Measurements from ENCODE around the gene CLDN1. TPM values are rescaled to one million over a fixed set of nuclear protein-coding genes. Genes with fewer than 3 reads are reported as not detected.

CLDN1 gene
- total and polyA plus RNA-seq, 10 of the 15 experiments (the other 5 are each of a cell fraction or from before 2014, with no cell fraction given): 3.4 to 22.8 (median 8.5) TPM

- TF ChIP-seq SUZ12 (IDR thresholded peaks at IDR 0.05; ENCODE audit: unreplicated experiment) (no peak), HCFC1 (IDR thresholded peaks at IDR 0.05; ENCODE audit: low read length) (no peak), RCOR1 (conservative IDR thresholded peaks at IDR 0.05; ENCODE audit: low read depth, low read length) (no peak), SIN3A (IDR thresholded peaks at IDR 0.05; ENCODE audit: low read depth, low read length) (no peak), RELB (IDR thresholded peaks at IDR 0.05; ENCODE audit: low read depth) (no peak), ZNF207 (IDR thresholded peaks at IDR 0.05; ENCODE audit: borderline replicate concordance) (no peak), KDM1A (IDR thresholded peaks at IDR 0.05; ENCODE audit: borderline replicate concordance) (no peak), SMAD1 (IDR thresholded peaks at IDR 0.05; ENCODE audit: low read depth, partially characterized antibody) (no peak), ZNF24 (IDR thresholded peaks at IDR 0.05) (no peak), IKZF1 (conservative IDR thresholded peaks at IDR 0.05) (peak; percentile 78), MEF2B (IDR thresholded peaks at IDR 0.05; ENCODE audit: partially characterized antibody, poor library complexity, severe bottlenecking) (no peak)
- TF ChIP-seq, protein P1, sequence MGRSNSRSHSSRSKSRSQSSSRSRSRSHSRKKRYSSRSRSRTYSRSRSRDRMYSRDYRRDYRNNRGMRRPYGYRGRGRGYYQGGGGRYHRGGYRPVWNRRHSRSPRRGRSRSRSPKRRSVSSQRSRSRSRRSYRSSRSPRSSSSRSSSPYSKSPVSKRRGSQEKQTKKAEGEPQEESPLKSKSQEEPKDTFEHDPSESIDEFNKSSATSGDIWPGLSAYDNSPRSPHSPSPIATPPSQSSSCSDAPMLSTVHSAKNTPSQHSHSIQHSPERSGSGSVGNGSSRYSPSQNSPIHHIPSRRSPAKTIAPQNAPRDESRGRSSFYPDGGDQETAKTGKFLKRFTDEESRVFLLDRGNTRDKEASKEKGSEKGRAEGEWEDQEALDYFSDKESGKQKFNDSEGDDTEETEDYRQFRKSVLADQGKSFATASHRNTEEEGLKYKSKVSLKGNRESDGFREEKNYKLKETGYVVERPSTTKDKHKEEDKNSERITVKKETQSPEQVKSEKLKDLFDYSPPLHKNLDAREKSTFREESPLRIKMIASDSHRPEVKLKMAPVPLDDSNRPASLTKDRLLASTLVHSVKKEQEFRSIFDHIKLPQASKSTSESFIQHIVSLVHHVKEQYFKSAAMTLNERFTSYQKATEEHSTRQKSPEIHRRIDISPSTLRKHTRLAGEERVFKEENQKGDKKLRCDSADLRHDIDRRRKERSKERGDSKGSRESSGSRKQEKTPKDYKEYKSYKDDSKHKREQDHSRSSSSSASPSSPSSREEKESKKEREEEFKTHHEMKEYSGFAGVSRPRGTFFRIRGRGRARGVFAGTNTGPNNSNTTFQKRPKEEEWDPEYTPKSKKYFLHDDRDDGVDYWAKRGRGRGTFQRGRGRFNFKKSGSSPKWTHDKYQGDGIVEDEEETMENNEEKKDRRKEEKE (IDR thresholded peaks at IDR 0.05): no peak
- TF ChIP-seq, protein P2, sequence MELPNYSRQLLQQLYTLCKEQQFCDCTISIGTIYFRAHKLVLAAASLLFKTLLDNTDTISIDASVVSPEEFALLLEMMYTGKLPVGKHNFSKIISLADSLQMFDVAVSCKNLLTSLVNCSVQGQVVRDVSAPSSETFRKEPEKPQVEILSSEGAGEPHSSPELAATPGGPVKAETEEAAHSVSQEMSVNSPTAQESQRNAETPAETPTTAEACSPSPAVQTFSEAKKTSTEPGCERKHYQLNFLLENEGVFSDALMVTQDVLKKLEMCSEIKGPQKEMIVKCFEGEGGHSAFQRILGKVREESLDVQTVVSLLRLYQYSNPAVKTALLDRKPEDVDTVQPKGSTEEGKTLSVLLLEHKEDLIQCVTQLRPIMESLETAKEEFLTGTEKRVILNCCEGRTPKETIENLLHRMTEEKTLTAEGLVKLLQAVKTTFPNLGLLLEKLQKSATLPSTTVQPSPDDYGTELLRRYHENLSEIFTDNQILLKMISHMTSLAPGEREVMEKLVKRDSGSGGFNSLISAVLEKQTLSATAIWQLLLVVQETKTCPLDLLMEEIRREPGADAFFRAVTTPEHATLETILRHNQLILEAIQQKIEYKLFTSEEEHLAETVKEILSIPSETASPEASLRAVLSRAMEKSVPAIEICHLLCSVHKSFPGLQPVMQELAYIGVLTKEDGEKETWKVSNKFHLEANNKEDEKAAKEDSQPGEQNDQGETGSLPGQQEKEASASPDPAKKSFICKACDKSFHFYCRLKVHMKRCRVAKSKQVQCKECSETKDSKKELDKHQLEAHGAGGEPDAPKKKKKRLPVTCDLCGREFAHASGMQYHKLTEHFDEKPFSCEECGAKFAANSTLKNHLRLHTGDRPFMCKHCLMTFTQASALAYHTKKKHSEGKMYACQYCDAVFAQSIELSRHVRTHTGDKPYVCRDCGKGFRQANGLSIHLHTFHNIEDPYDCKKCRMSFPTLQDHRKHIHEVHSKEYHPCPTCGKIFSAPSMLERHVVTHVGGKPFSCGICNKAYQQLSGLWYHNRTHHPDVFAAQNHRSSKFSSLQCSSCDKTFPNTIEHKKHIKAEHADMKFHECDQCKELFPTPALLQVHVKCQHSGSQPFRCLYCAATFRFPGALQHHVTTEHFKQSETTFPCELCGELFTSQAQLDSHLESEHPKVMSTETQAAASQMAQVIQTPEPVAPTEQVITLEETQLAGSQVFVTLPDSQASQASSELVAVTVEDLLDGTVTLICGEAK (IDR thresholded peaks at IDR 0.05; ENCODE audit: borderline replicate concordance): no peak
- TF ChIP-seq, protein P3, sequence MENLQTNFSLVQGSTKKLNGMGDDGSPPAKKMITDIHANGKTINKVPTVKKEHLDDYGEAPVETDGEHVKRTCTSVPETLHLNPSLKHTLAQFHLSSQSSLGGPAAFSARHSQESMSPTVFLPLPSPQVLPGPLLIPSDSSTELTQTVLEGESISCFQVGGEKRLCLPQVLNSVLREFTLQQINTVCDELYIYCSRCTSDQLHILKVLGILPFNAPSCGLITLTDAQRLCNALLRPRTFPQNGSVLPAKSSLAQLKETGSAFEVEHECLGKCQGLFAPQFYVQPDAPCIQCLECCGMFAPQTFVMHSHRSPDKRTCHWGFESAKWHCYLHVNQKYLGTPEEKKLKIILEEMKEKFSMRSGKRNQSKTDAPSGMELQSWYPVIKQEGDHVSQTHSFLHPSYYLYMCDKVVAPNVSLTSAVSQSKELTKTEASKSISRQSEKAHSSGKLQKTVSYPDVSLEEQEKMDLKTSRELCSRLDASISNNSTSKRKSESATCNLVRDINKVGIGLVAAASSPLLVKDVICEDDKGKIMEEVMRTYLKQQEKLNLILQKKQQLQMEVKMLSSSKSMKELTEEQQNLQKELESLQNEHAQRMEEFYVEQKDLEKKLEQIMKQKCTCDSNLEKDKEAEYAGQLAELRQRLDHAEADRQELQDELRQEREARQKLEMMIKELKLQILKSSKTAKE (IDR thresholded peaks at IDR 0.05; ENCODE audit: low read depth, poor library complexity, severe bottlenecking): no peak
- TF ChIP-seq, protein P4, sequence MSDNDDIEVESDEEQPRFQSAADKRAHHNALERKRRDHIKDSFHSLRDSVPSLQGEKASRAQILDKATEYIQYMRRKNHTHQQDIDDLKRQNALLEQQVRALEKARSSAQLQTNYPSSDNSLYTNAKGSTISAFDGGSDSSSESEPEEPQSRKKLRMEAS (IDR thresholded peaks at IDR 0.05; ENCODE audit: low read depth, low read length): no peak
Measured at GRCh38 chr3:190321789-190322603, at the start of gene CLDN1 (continued).

Measured in GM12878 (cell line).